ENCODE data around the gene PNN. TPM values are rescaled to one million over a fixed set of nuclear protein-coding genes. Genes with fewer than 3 reads are reported as not detected.

The PNN gene
- total and polyA plus RNA-seq, 9 of the 15 experiments (the other 6 are each of a cell fraction or from before 2014, with no cell fraction given) = 30.2 to 188 (median 69.7) TPM

DNA sequence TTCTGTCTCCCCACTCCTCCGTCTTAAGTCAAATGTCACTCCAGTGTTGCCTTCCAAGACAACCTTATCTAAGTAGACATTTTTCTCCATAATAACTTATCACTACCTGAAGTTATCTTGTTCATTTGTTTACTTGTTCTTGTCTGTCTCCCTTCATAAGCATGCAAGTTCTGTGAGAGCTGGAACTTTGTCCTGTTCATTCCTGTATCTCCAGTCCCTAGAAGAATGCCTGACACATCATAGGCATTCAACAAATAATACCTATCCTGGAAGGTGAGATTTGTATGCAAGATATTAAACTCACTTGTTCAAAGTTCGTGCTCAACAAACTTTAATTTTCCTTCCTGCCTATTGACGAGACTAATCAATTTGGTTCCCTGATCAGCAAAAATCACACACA lies 53.0 kb downstream of the PNN start:
- FAIRE-seq (no peak), ATAC-seq (no peak), DNase-seq (ENCODE audit: extremely low read depth in 1 of 4, low spot score in 3 of 4) (no peak)
- no peak overlapping the region for H3K9ac ChIP-seq (ENCODE audit: insufficient read depth in 1 of 2, low read depth in 2 of 2, low read length in 2 of 2)
- H2AFZ ChIP-seq (ENCODE audit: low read depth, low read length) = peak overlapping the region; percentile 84; the same call in 1 of the 2 replicates
- H3K4me3 ChIP-seq = no peak overlapping the region
- in situ Hi-C loops (cut with MboI) = no loop called here
- ChIA-PET CTCF (ENCODE audit: low intra/inter-chr PET ratio) (no interaction called here), POLR2A (no interaction called here)
- TF ChIP-seq IFI16 (CRISPR knock-in tag; IDR thresholded peaks at IDR 0.05) (no peak), MTF1 (CRISPR knock-in tag; IDR thresholded peaks at IDR 0.05; ENCODE audit: borderline replicate concordance) (no peak), MYNN (IDR thresholded peaks at IDR 0.05) (no peak), MYNN (CRISPR knock-in tag; IDR thresholded peaks at IDR 0.05) (no peak), U2AF2 (optimal IDR thresholded peaks at IDR 0.05; ENCODE audit: low read depth, low read length) (no peak)
- intact Hi-C loops (cut with micrococcal nuclease) = no loop called here
- H3K9me1 ChIP-seq (ENCODE audit: control insufficient read depth, insufficient read depth, low read length) = no peaks in the 10 kb centered on the region
- WGBS (ENCODE audit: insufficient coverage, low coverage, missing lambda C conversion rate) = 13% methylated on average over 3 of the region's 3 CpGs
- no peak overlapping the region for H3K27ac ChIP-seq (ENCODE audit: extremely low read depth, low read depth, low read length)
- H3K4me2 ChIP-seq (ENCODE audit: insufficient read depth, low read length) = 0 out of 2 replicates have a peak overlapping the region, but pooled peaks have one; percentile 18
- no peaks in the 10 kb centered on the region for H3K79me2 ChIP-seq (ENCODE audit: control insufficient read depth, insufficient read depth, low read length)
- no peaks in the 10 kb centered on the region for H3K9me3 ChIP-seq (replicated peaks; ENCODE audit: control insufficient read depth, insufficient read depth, low read depth, low read length)
- BruUV-seq (replicated peaks) = no TSS peak
- H3K36me3 ChIP-seq (ENCODE audit: control insufficient read depth, insufficient read depth, low read length) = no peaks in the 10 kb centered on the region
- H3K4me1 ChIP-seq (replicated peaks in 1 of 2; ENCODE audit: control insufficient read depth in 2 of 2, insufficient read depth in 2 of 2, low read length in 2 of 2) = peaks cover 0 to 20% of the 10 kb centered on the region in 2 experiments; a peak in 3 of 5 replicates
- no peaks in the 10 kb centered on the region for H4K20me1 ChIP-seq (replicated peaks; ENCODE audit: control insufficient read depth, insufficient read depth, low read length)
- H3K27me3 ChIP-seq (ENCODE audit: control insufficient read depth in 2 of 2, insufficient read depth in 2 of 2, low read length in 2 of 2) = no peaks in the 10 kb centered on the region

DNA sequence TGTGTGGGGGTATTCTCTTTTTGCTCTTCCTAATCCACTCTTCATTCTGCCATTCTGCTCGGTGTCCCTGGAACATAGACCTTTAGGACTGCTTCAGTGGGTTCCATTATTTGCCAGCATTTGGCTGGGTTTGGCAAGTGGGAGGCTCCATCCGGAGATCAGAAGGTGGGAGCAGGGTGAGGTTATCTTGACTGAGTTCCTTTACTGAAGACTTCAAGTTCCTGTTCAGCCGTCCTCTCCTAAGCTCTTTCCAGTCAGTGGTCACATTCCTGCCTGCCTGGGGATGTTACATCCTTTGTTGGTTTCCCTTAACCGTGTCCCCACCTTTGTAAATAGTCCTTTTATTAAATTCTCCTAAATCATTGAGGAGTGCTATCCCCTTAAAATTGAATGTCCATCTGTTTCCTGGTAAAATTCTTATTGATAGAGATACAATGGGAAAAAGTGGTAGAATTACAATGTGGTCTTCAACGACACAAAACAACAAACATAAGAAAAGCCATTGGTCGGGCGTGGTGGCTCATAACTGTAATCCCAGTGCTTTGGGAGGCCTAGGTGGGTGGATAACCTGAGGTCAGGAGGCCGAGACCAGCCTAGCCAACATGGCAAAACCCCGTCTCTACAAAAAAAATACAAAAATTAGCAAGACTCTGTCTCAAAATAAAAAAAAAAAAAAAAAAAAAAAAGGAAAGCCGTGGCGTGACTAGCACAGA lies 53.6 kb downstream of the PNN start:
- Histone ChIP-seq H3K4me2 (ENCODE audit: insufficient read depth, low read length) (0 out of 2 replicates have a peak overlapping the region, but pooled peaks have one; percentile 18), H3K9me3 (replicated peaks; ENCODE audit: control insufficient read depth, insufficient read depth, low read depth, low read length) (no peaks in the 10 kb centered on the region), H3K27me3 (ENCODE audit: control insufficient read depth in 2 of 2, insufficient read depth in 2 of 2, low read length in 2 of 2) (no peaks in the 10 kb centered on the region), H2AFZ (ENCODE audit: low read depth, low read length) (peak overlapping the region; percentile 84), H3K9me1 (ENCODE audit: control insufficient read depth, insufficient read depth, low read length) (no peaks in the 10 kb centered on the region), H4K20me1 (replicated peaks; ENCODE audit: control insufficient read depth, insufficient read depth, low read length) (no peaks in the 10 kb centered on the region), H3K79me2 (ENCODE audit: control insufficient read depth, insufficient read depth, low read length) (no peaks in the 10 kb centered on the region), H3K4me3 (no peak overlapping the region), H3K4me1 (replicated peaks in 1 of 2; ENCODE audit: control insufficient read depth in 2 of 2, insufficient read depth in 2 of 2, low read length in 2 of 2) (peaks cover 0 to 20% of the 10 kb centered on the region in 2 experiments; a peak in 3 of 5 replicates), H3K9ac (ENCODE audit: insufficient read depth in 1 of 2, low read depth in 2 of 2, low read length in 2 of 2) (peak overlapping the region in 1 of 2 experiments; percentile 52; a peak in 1 of 4 replicates), H3K36me3 (ENCODE audit: control insufficient read depth, insufficient read depth, low read length) (no peaks in the 10 kb centered on the region), H3K27ac (ENCODE audit: extremely low read depth, low read depth, low read length) (no peak overlapping the region)
- in situ Hi-C loops (cut with MboI) = no loop called here
- FAIRE-seq (no peak), DNase-seq (ENCODE audit: extremely low read depth in 1 of 4, low spot score in 3 of 4) (peak in 2 of 4 experiments; percentile 11 to 19), ATAC-seq (peak; percentile 29; the same call in 2 of the 3 replicates)
- ChIA-PET CTCF (ENCODE audit: low intra/inter-chr PET ratio) (no interaction called here), POLR2A (interaction anchor here (0.5 kb wide), 1 partner anchor 118 kb away, joined by 3 read pairs; no protein-coding TSS in a partner anchor)
- WGBS (ENCODE audit: insufficient coverage, low coverage, missing lambda C conversion rate) = 38% methylated on average over 9 of the region's 11 CpGs
- TF ChIP-seq MYNN (IDR thresholded peaks at IDR 0.05) (0 out of 2 replicates have a peak, but pooled peaks have one; percentile 34), MYNN (CRISPR knock-in tag; IDR thresholded peaks at IDR 0.05) (no peak), CHCHD3 (CRISPR knock-in tag; IDR thresholded peaks at IDR 0.05) (no peak)
- intact Hi-C loops (cut with micrococcal nuclease) = no loop called here
- no TSS peak for BruUV-seq (replicated peaks)

Measured in K562 (cell line).